ENCODE results near the gene ME3. TPM values are rescaled to one million over a fixed set of nuclear protein-coding genes. Genes with fewer than 3 reads are reported as not detected.

The ME3 gene
- total RNA-seq, 1 donor from 2014 or later, result 49.6 TPM

- Histone ChIP-seq H4K20me1 (ENCODE audit: low read depth) (no peaks in the 10 kb centered on the region), H3K79me2 (ENCODE audit: low read depth) (peaks cover 3% of the 10 kb centered on the region), H3F3A (ENCODE audit: low read depth) (peaks cover 46% of the 10 kb centered on the region), H3K27ac (peak overlapping the region; percentile 79), H3K9ac (no peak overlapping the region), H3K36me3 (peaks cover 4% of the 10 kb centered on the region), H3K27me3 (no peaks in the 10 kb centered on the region), H3K4me3 (no peak overlapping the region), H3K9me3 (ENCODE audit: low read depth) (no peaks in the 10 kb centered on the region), H3K4me2 (peak overlapping the region; percentile 6), H2AFZ (replicated peaks) (no peak overlapping the region), H3K4me1 (peaks cover 38% of the 10 kb centered on the region)
- DNase-seq (ENCODE audit: low spot score), result peak; percentile 56
- H3K4me3 Mint-ChIP-seq, result no peak overlapping the region
- TF ChIP-seq CTCF (IDR thresholded peaks at IDR 0.05), result peak; percentile 11
- TF ChIP-seq EZH2 (IDR thresholded peaks at IDR 0.05), result no peak
- TF ChIP-seq EZH2phosphoT487 (IDR thresholded peaks at IDR 0.05), result no peak
- peaks cover 12% of the 10 kb centered on the region for H3K9me3 Mint-ChIP-seq
- H3K27me3 Mint-ChIP-seq (ENCODE audit: insufficient read depth, low read depth), result peaks cover 2% of the 10 kb centered on the region
- no peak overlapping the region for H3K27ac Mint-ChIP-seq
- H3K4me1 Mint-ChIP-seq, result peaks cover 19% of the 10 kb centered on the region
- H3K36me3 Mint-ChIP-seq, result no peaks in the 10 kb centered on the region
Observed at GRCh38 chr11:86610559-86611341, 61.7 kb downstream of the ME3 start.

GRCh38 chr11:86608251-86608799 is 64.1 kb downstream of the ME3 start:
- H3F3A ChIP-seq (ENCODE audit: low read depth), result peaks cover 49% of the 10 kb centered on the region
- peaks cover 40% of the 10 kb centered on the region for H3K4me1 ChIP-seq
- no peaks in the 10 kb centered on the region for H3K36me3 Mint-ChIP-seq
- H3K4me3 Mint-ChIP-seq, result no peak overlapping the region
- no peaks in the 10 kb centered on the region for H3K36me3 ChIP-seq
- no peak overlapping the region for H3K27ac ChIP-seq
- peak; percentile 66 for DNase-seq (ENCODE audit: low spot score)
- no peak overlapping the region for H3K27ac Mint-ChIP-seq
- no peak overlapping the region for H3K4me2 ChIP-seq
- peaks cover 19% of the 10 kb centered on the region for H3K4me1 Mint-ChIP-seq
- no peaks in the 10 kb centered on the region for H3K9me3 ChIP-seq (ENCODE audit: low read depth)
- no peaks in the 10 kb centered on the region for H3K27me3 ChIP-seq
- H3K4me3 ChIP-seq, result no peak overlapping the region
- no peak overlapping the region for H2AFZ ChIP-seq (replicated peaks)
- no peak overlapping the region for H3K9ac ChIP-seq
- no peak for TF ChIP-seq EZH2phosphoT487 (IDR thresholded peaks at IDR 0.05)
- peak; percentile 96 for TF ChIP-seq CTCF (IDR thresholded peaks at IDR 0.05)
- H3K9me3 Mint-ChIP-seq, result no peaks in the 10 kb centered on the region
- H3K27me3 Mint-ChIP-seq (ENCODE audit: insufficient read depth, low read depth), result peaks cover 2% of the 10 kb centered on the region
- H3K79me2 ChIP-seq (ENCODE audit: low read depth), result peaks cover 5% of the 10 kb centered on the region
- H4K20me1 ChIP-seq (ENCODE audit: low read depth), result no peaks in the 10 kb centered on the region

GRCh38 chr11:86606836-86607481 is 65.5 kb downstream of the ME3 start:
- Histone ChIP-seq H2AFZ (replicated peaks) (no peak overlapping the region), H3K9me3 (ENCODE audit: low read depth) (no peaks in the 10 kb centered on the region), H4K20me1 (ENCODE audit: low read depth) (no peaks in the 10 kb centered on the region), H3K79me2 (ENCODE audit: low read depth) (peaks cover 5% of the 10 kb centered on the region), H3K4me1 (peaks cover 40% of the 10 kb centered on the region), H3K27ac (peak overlapping the region; percentile 77), H3K27me3 (no peaks in the 10 kb centered on the region), H3K36me3 (no peaks in the 10 kb centered on the region), H3K4me2 (no peak overlapping the region), H3K9ac (no peak overlapping the region), H3K4me3 (no peak overlapping the region), H3F3A (ENCODE audit: low read depth) (peaks cover 49% of the 10 kb centered on the region)
- Mint-ChIP-seq H3K4me1 (peaks cover 19% of the 10 kb centered on the region), H3K27me3 (ENCODE audit: insufficient read depth, low read depth) (peaks cover under 1% of the 10 kb centered on the region), H3K27ac (peak overlapping the region; percentile 6), H3K9me3 (peaks cover 2% of the 10 kb centered on the region), H3K36me3 (no peaks in the 10 kb centered on the region), H3K4me3 (no peak overlapping the region)
- DNase-seq (ENCODE audit: low spot score), result no peak
- TF ChIP-seq EZH2 (IDR thresholded peaks at IDR 0.05) (no peak), EZH2phosphoT487 (IDR thresholded peaks at IDR 0.05) (no peak), CTCF (IDR thresholded peaks at IDR 0.05) (no peak)

Data from neural progenitor cell (in vitro differentiated cells).